Measurements from ENCODE around the gene TMEM94. TPM values are rescaled to one million over a fixed set of nuclear protein-coding genes. Genes with fewer than 3 reads are reported as not detected.

Gene TMEM94
- total and polyA plus RNA-seq, 2 of the 13 experiments (the other 11 are each of a cell fraction or from before 2014, with no cell fraction given) = 32.6 to 134 TPM

GRCh38 chr17:75525806-75526554 is 69.5 kb downstream of the TMEM94 start (continued):
- TF ChIP-seq JUND (CRISPR knock-in tag; IDR thresholded peaks at IDR 0.05) = no peak
- TF ChIP-seq ZNF557 (CRISPR knock-in tag; IDR thresholded peaks at IDR 0.05) = no peak
- TF ChIP-seq ZNF503 (CRISPR knock-in tag; IDR thresholded peaks at IDR 0.05) = no peak
- TF ChIP-seq SMC3 (IDR thresholded peaks at IDR 0.05; ENCODE audit: low read length) = no peak
- no peak for TF ChIP-seq ZSCAN29 (CRISPR knock-in tag; conservative IDR thresholded peaks at IDR 0.05)
- 0 out of 2 replicates have a peak, but pooled peaks have one; percentile 58 for TF ChIP-seq MTERF4 (CRISPR knock-in tag; IDR thresholded peaks at IDR 0.05)
- TF ChIP-seq ZNF510 (CRISPR knock-in tag; IDR thresholded peaks at IDR 0.05; ENCODE audit: low read depth) = no peak
- TF ChIP-seq ZNF780A (CRISPR knock-in tag; IDR thresholded peaks at IDR 0.05) = no peak
- TF ChIP-seq KDM3A (CRISPR knock-in tag; IDR thresholded peaks at IDR 0.05; ENCODE audit: low read depth) = no peak
- TF ChIP-seq ATF1 (CRISPR knock-in tag; IDR thresholded peaks at IDR 0.05) = no peak
- TF ChIP-seq FIP1L1 (IDR thresholded peaks at IDR 0.05; ENCODE audit: borderline replicate concordance, insufficient read depth, low read depth, low read length) = no peak
- no peak for TF ChIP-seq TBP (CRISPR knock-in tag; IDR thresholded peaks at IDR 0.05)
- peak; percentile 58 for TF ChIP-seq XRCC5 (optimal IDR thresholded peaks at IDR 0.05; ENCODE audit: low read length)
- no peak for TF ChIP-seq SCMH1 (CRISPR knock-in tag; IDR thresholded peaks at IDR 0.05; ENCODE audit: borderline replicate concordance)
- peak; percentile 55; the same call in 1 of the 2 replicates for TF ChIP-seq RFXAP (CRISPR knock-in tag; IDR thresholded peaks at IDR 0.05; ENCODE audit: borderline replicate concordance)
- no peak for TF ChIP-seq CHD4 (IDR thresholded peaks at IDR 0.05; ENCODE audit: borderline replicate concordance, low read length)
- no peak for TF ChIP-seq MEF2D (CRISPR knock-in tag; IDR thresholded peaks at IDR 0.05)
- no peak for TF ChIP-seq EP300 (IDR thresholded peaks at IDR 0.05; ENCODE audit: low read depth in 2 of 2, low read length in 2 of 2)
- TF ChIP-seq EP300 (CRISPR knock-in tag; IDR thresholded peaks at IDR 0.05; ENCODE audit: borderline replicate concordance) = no peak
- TF ChIP-seq REPIN1 (CRISPR knock-in tag; IDR thresholded peaks at IDR 0.05; ENCODE audit: borderline replicate concordance, low read depth) = no peak
- TF ChIP-seq MATR3 (CRISPR knock-in tag; IDR thresholded peaks at IDR 0.05) = no peak
- no peak for TF ChIP-seq RARA (CRISPR knock-in tag; IDR thresholded peaks at IDR 0.05)
- no peak for TF ChIP-seq CHCHD3 (CRISPR knock-in tag; IDR thresholded peaks at IDR 0.05)
- peak; percentile 32; the same call in 1 of the 2 replicates for TF ChIP-seq ZNF607 (CRISPR knock-in tag; IDR thresholded peaks at IDR 0.05; ENCODE audit: borderline replicate concordance)
- TF ChIP-seq GPBP1L1 (CRISPR knock-in tag; IDR thresholded peaks at IDR 0.05) = no peak
- TF ChIP-seq ZNF441 (CRISPR knock-in tag; IDR thresholded peaks at IDR 0.05; ENCODE audit: borderline replicate concordance) = peak; percentile 16
- TF ChIP-seq ZNF362 (CRISPR knock-in tag; IDR thresholded peaks at IDR 0.05; ENCODE audit: borderline replicate concordance) = no peak

Measured in HepG2 (cell line).